ENCODE results near the gene OR10H1.
"Not testable (repeated sequence)": the region's sequence is repeated elsewhere in the genome, so short reads cannot be mapped to it uniquely, and the experiment has no call there.

The OR10H1 gene

DNA sequence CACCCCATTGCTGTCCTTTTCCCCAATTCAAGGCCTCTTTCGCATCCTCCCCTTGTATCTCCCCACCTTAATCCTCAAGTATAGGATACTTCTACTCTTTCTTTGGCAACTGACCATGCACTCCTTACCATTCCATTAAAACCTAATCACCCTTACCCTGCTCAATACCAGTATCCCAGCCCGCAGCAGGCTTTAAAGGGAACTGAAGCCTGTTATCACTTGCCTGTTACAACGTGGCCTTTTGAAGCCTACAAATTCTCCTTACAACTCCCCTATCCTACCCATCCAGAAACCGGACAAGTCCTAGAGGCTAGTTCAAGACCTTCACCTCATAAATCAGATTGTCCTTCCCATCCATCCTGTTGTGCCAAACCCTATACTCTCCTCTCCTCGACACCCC lies 16.2 kb upstream of the OR10H1 start:
- no peak overlapping the region for H3K27ac ChIP-seq (ENCODE audit: low read depth, low read length)
- H4K20me1 ChIP-seq (ENCODE audit: low read depth, low read length), result no peaks in the 10 kb centered on the region
- no peaks in the 10 kb centered on the region for H3F3A ChIP-seq (ENCODE audit: insufficient read depth)
- no peaks in the 10 kb centered on the region for H3K9me3 ChIP-seq (ENCODE audit: insufficient read depth, low read length)
- TF ChIP-seq, protein P1, sequence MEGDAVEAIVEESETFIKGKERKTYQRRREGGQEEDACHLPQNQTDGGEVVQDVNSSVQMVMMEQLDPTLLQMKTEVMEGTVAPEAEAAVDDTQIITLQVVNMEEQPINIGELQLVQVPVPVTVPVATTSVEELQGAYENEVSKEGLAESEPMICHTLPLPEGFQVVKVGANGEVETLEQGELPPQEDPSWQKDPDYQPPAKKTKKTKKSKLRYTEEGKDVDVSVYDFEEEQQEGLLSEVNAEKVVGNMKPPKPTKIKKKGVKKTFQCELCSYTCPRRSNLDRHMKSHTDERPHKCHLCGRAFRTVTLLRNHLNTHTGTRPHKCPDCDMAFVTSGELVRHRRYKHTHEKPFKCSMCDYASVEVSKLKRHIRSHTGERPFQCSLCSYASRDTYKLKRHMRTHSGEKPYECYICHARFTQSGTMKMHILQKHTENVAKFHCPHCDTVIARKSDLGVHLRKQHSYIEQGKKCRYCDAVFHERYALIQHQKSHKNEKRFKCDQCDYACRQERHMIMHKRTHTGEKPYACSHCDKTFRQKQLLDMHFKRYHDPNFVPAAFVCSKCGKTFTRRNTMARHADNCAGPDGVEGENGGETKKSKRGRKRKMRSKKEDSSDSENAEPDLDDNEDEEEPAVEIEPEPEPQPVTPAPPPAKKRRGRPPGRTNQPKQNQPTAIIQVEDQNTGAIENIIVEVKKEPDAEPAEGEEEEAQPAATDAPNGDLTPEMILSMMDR (IDR thresholded peaks at IDR 0.05; ENCODE audit: insufficient read depth, low read length, poor library complexity, severe bottlenecking), result no peak
- no peak overlapping the region for H3K4me2 ChIP-seq (ENCODE audit: low read depth, low read length, poor library complexity, severe bottlenecking)
- no peaks in the 10 kb centered on the region for H3K27me3 ChIP-seq (ENCODE audit: low read length)
- H2AFZ ChIP-seq (ENCODE audit: low read depth, low read length, severe bottlenecking), result no peak overlapping the region
- no peaks in the 10 kb centered on the region for H3K79me2 ChIP-seq (ENCODE audit: insufficient read depth, low read length)
- H3K36me3 ChIP-seq (ENCODE audit: low read length), result no peaks in the 10 kb centered on the region
- H3K9ac ChIP-seq (ENCODE audit: low read length), result no peak overlapping the region
- no peaks in the 10 kb centered on the region for H3K9me2 ChIP-seq (replicated peaks; ENCODE audit: insufficient read depth, low read length)
- H3K4me3 ChIP-seq (ENCODE audit: insufficient read depth, low read length, poor library complexity, severe bottlenecking), result no peak overlapping the region

- H3K27ac ChIP-seq (ENCODE audit: low read depth, low read length), result no peak overlapping the region
- no peaks in the 10 kb centered on the region for H3K36me3 ChIP-seq (ENCODE audit: low read length)
- H3K4me2 ChIP-seq (ENCODE audit: low read depth, low read length, poor library complexity, severe bottlenecking), result no peak overlapping the region
- H3K79me2 ChIP-seq (ENCODE audit: insufficient read depth, low read length), result no peaks in the 10 kb centered on the region
- no peaks in the 10 kb centered on the region for H4K20me1 ChIP-seq (ENCODE audit: low read depth, low read length)
- H3K27me3 ChIP-seq (ENCODE audit: low read length), result no peaks in the 10 kb centered on the region
- no peak overlapping the region for H2AFZ ChIP-seq (ENCODE audit: low read depth, low read length, severe bottlenecking)
- H3K9me3 ChIP-seq (ENCODE audit: insufficient read depth, low read length), result no peaks in the 10 kb centered on the region
- no peak overlapping the region for H3K4me3 ChIP-seq (ENCODE audit: insufficient read depth, low read length, poor library complexity, severe bottlenecking)
- no peak overlapping the region for H3K9ac ChIP-seq (ENCODE audit: low read length)
- TF ChIP-seq EZH2phosphoT487 (conservative IDR thresholded peaks at IDR 0.05; ENCODE audit: low read length), result no peak
- TF ChIP-seq, protein P1 (IDR thresholded peaks at IDR 0.05; ENCODE audit: insufficient read depth, low read length, poor library complexity, severe bottlenecking), result no peak
- H3F3A ChIP-seq (ENCODE audit: insufficient read depth), result no peaks in the 10 kb centered on the region
- H3K9me2 ChIP-seq (replicated peaks; ENCODE audit: insufficient read depth, low read length), result no peaks in the 10 kb centered on the region
These were observed 14.3 kb upstream of the OR10H1 start for GRCh38 chr19:15829786-15830185.

GRCh38 chr19:15829306-15829698 lies 13.8 kb upstream of the OR10H1 start:
- Histone ChIP-seq H3K9ac (ENCODE audit: low read length) (no peak overlapping the region), H3K4me3 (ENCODE audit: insufficient read depth, low read length, poor library complexity, severe bottlenecking) (no peak overlapping the region), H2AFZ (ENCODE audit: low read depth, low read length, severe bottlenecking) (no peak overlapping the region), H3K27me3 (ENCODE audit: low read length) (no peaks in the 10 kb centered on the region), H3K9me2 (replicated peaks; ENCODE audit: insufficient read depth, low read length) (no peaks in the 10 kb centered on the region), H4K20me1 (ENCODE audit: low read depth, low read length) (no peaks in the 10 kb centered on the region), H3K4me2 (ENCODE audit: low read depth, low read length, poor library complexity, severe bottlenecking) (no peak overlapping the region), H3F3A (ENCODE audit: insufficient read depth) (no peaks in the 10 kb centered on the region), H3K79me2 (ENCODE audit: insufficient read depth, low read length) (no peaks in the 10 kb centered on the region), H3K36me3 (ENCODE audit: low read length) (no peaks in the 10 kb centered on the region), H3K9me3 (ENCODE audit: insufficient read depth, low read length) (no peaks in the 10 kb centered on the region), H3K27ac (ENCODE audit: low read depth, low read length) (no peak overlapping the region)
- TF ChIP-seq EZH2phosphoT487 (conservative IDR thresholded peaks at IDR 0.05; ENCODE audit: low read length), result no peak
- TF ChIP-seq, protein P1 (IDR thresholded peaks at IDR 0.05; ENCODE audit: insufficient read depth, low read length, poor library complexity, severe bottlenecking), result no peak

- H3K9ac ChIP-seq (ENCODE audit: low read length); H3K27ac ChIP-seq (ENCODE audit: low read depth, low read length); H2AFZ ChIP-seq (ENCODE audit: low read depth, low read length, severe bottlenecking); H3K9me3 ChIP-seq (ENCODE audit: insufficient read depth, low read length); H3K27me3 ChIP-seq (ENCODE audit: low read length); H3K4me3 ChIP-seq (ENCODE audit: insufficient read depth, low read length, poor library complexity, severe bottlenecking); H3K4me2 ChIP-seq (ENCODE audit: low read depth, low read length, poor library complexity, severe bottlenecking); H4K20me1 ChIP-seq (ENCODE audit: low read depth, low read length); H3K9me2 ChIP-seq (replicated peaks; ENCODE audit: insufficient read depth, low read length); H3K79me2 ChIP-seq (ENCODE audit: insufficient read depth, low read length); H3K36me3 ChIP-seq (ENCODE audit: low read length); H3F3A ChIP-seq (ENCODE audit: insufficient read depth): not testable (repeated sequence)
These were observed 13.3 kb upstream of the OR10H1 start for GRCh38 chr19:15828611-15829305.
